Astrocyte of the spinal cord (primary cell): ENCODE data around the gene CCL13.
A peak's percentile ranks its signal among the peaks of the same experiment; 100 is the strongest.

Source experiments
- DNase-seq: peaks from one replicate; pipeline ENCODE4 v3.0.0; 2011; ENCODE audit warnings: low read depth, low spot score
- H3K4me3 ChIP-seq: 2 replicates; pipeline ENCODE4 v1.5.1; 2011; ENCODE audit warnings: low read depth, mild to moderate bottlenecking, low read length, moderate library complexity
- CTCF ChIP-seq: IDR thresholded peaks from 2 replicates; pipeline ENCODE4 v1.5.1; 2012; ENCODE audit warnings: low read depth, mild to moderate bottlenecking, low read length, inconsistent platforms
- in situ Hi-C: cut with HindIII; loops from 2 replicates; pipeline ENCODE4 v1.10.0; 2017; ENCODE audit warnings: low sequenced_read_pairs

Gene CCL13

GRCh38 chr17:34358631-34359030 lies 2.4 kb downstream of the CCL13 start:
- no peak for DNase-seq
- H3K4me3 ChIP-seq: no peak overlapping the region
- no peak for TF ChIP-seq CTCF
- in situ Hi-C loops: loop anchor here (25.0 kb wide), 1 partner anchor 171 kb away; no protein-coding TSS in a partner anchor

GRCh38 chr17:34360601-34361270 lies 4.5 kb downstream of the CCL13 start:
- DNase-seq: no peak
- H3K4me3 ChIP-seq: no peak overlapping the region
- in situ Hi-C loops: loop anchor here (25.0 kb wide), 1 partner anchor 173 kb away; no protein-coding TSS in a partner anchor
- no peak for TF ChIP-seq CTCF

GRCh38 chr17:34361478-34362061 lies 5.3 kb downstream of the CCL13 start:
- TF ChIP-seq CTCF: peak; percentile 97
- no peak overlapping the region for H3K4me3 ChIP-seq
- in situ Hi-C loops: loop anchor here (25.0 kb wide), 1 partner anchor 174 kb away; no protein-coding TSS in a partner anchor
- DNase-seq: peak; percentile 85

GRCh38 chr17:34363183-34363661 lies 6.9 kb downstream of the CCL13 start, which contains the start of gene CCL1:
Gene CCL1, minus strand, starts transcription at chr17:34363233. Its CDS starts 72 bp downstream, at chr17:34363161.
- DNase-seq: no peak
- no peak for TF ChIP-seq CTCF
- no peak within 1 kb of the TSS for H3K4me3 ChIP-seq
- in situ Hi-C loops: loop anchor here (25.0 kb wide), 1 partner anchor 176 kb away; no protein-coding TSS in a partner anchor

GRCh38 chr17:34364751-34365150 lies 8.5 kb downstream of the CCL13 start:
- in situ Hi-C loops: loop anchor here (25.0 kb wide), 1 partner anchor 177 kb away; no protein-coding TSS in a partner anchor
- TF ChIP-seq CTCF: no peak

GRCh38 chr17:34365340-34365739 lies 9.1 kb downstream of the CCL13 start:
- DNase-seq: no peak
- in situ Hi-C loops: loop anchor here (25.0 kb wide), 1 partner anchor 178 kb away; no protein-coding TSS in a partner anchor
- H3K4me3 ChIP-seq: no peak overlapping the region
- TF ChIP-seq CTCF: no peak

More at GRCh38 chr17:34364751-34365150, 8.5 kb downstream of the CCL13 start:
- no peak overlapping the region for H3K4me3 ChIP-seq
- DNase-seq: no peak
